Measurements from ENCODE around the gene PDSS2. TPM values are rescaled to one million over a fixed set of nuclear protein-coding genes. Genes with fewer than 3 reads are reported as not detected.

Gene PDSS2
- total and polyA plus RNA-seq, 2 of the 4 experiments (the other 2 are of a cell fraction): 8.6 to 9.2 TPM

- ChIA-PET CTCF (no interaction called here), POLR2A (ENCODE audit: unreplicated experiment) (no interaction called here)
- H3K9ac ChIP-seq (ENCODE audit: low read depth, low read length): no peak overlapping the region
- no peaks in the 10 kb centered on the region for H3K4me1 ChIP-seq (ENCODE audit: control insufficient read depth, insufficient read depth, low read length)
- H3K14ac ChIP-seq (replicated peaks; ENCODE audit: low read depth, low read length): no peak overlapping the region
- no peak overlapping the region for H3K56ac ChIP-seq (ENCODE audit: extremely low read depth, insufficient read depth, low read length)
- BruUV-seq (replicated peaks): no TSS peak
- no peaks in the 10 kb centered on the region for H3K36me3 ChIP-seq (ENCODE audit: control insufficient read depth, insufficient read depth, low read length)
- no peak overlapping the region for H3K4me2 ChIP-seq (ENCODE audit: low read depth, low read length)
- H3K27me3 ChIP-seq (ENCODE audit: control insufficient read depth, insufficient read depth, low read length): no peaks in the 10 kb centered on the region
- WGBS, 2 experiments (ENCODE audit: extremely low coverage in 2 of 2, insufficient read length in 1 of 2): no CpG with 5 or more reads among the region's 3 CpGs
- H3K4me3 ChIP-seq (ENCODE audit: insufficient read depth, low read depth, low read length): no peak overlapping the region
- no peak overlapping the region for H4K5ac ChIP-seq (ENCODE audit: low read depth, low read length)
- no peak for ATAC-seq (ENCODE audit: low read depth)
- peaks cover 3% of the 10 kb centered on the region for H3K9me1 ChIP-seq (ENCODE audit: insufficient read depth, low read length)
- H3K18ac ChIP-seq (ENCODE audit: low read depth, low read length): no peak overlapping the region
- H2BK15ac ChIP-seq (ENCODE audit: low read depth, low read length): no peak overlapping the region
- no peak overlapping the region for H4K8ac ChIP-seq (ENCODE audit: low read depth in 2 of 2, low read length in 2 of 2)
- no peak overlapping the region for H2BK5ac ChIP-seq (ENCODE audit: low read depth, low read length, poor library complexity, severe bottlenecking)
- H3K27ac ChIP-seq (ENCODE audit: insufficient read depth, low read length): no peak overlapping the region
- TF ChIP-seq, protein P1, sequence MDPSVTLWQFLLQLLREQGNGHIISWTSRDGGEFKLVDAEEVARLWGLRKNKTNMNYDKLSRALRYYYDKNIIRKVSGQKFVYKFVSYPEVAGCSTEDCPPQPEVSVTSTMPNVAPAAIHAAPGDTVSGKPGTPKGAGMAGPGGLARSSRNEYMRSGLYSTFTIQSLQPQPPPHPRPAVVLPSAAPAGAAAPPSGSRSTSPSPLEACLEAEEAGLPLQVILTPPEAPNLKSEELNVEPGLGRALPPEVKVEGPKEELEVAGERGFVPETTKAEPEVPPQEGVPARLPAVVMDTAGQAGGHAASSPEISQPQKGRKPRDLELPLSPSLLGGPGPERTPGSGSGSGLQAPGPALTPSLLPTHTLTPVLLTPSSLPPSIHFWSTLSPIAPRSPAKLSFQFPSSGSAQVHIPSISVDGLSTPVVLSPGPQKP (IDR thresholded peaks at IDR 0.05; ENCODE audit: borderline replicate concordance, low read depth, low read length): no peak
- TF ChIP-seq, protein P2, sequence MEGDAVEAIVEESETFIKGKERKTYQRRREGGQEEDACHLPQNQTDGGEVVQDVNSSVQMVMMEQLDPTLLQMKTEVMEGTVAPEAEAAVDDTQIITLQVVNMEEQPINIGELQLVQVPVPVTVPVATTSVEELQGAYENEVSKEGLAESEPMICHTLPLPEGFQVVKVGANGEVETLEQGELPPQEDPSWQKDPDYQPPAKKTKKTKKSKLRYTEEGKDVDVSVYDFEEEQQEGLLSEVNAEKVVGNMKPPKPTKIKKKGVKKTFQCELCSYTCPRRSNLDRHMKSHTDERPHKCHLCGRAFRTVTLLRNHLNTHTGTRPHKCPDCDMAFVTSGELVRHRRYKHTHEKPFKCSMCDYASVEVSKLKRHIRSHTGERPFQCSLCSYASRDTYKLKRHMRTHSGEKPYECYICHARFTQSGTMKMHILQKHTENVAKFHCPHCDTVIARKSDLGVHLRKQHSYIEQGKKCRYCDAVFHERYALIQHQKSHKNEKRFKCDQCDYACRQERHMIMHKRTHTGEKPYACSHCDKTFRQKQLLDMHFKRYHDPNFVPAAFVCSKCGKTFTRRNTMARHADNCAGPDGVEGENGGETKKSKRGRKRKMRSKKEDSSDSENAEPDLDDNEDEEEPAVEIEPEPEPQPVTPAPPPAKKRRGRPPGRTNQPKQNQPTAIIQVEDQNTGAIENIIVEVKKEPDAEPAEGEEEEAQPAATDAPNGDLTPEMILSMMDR (conservative IDR thresholded peaks at IDR 0.05; ENCODE audit: low read depth, low read length): no peak
- TF ChIP-seq RCOR1 (IDR thresholded peaks at IDR 0.05; ENCODE audit: insufficient replicate concordance, low read length) (no peak), MXI1 (IDR thresholded peaks at IDR 0.05; ENCODE audit: borderline replicate concordance, low read depth, low read length) (no peak), MAFK (IDR thresholded peaks at IDR 0.05; ENCODE audit: low read depth, low read length) (no peak), POLR2A (IDR thresholded peaks at IDR 0.05; ENCODE audit: low read depth, low read length) (no peak)
- DNase-seq: no peak
- no peak overlapping the region for H4K91ac ChIP-seq (ENCODE audit: insufficient read depth, low read depth, low read length)
- dilution Hi-C loops (cut with HindIII; ENCODE audit: low sequenced_read_pairs, unreplicated experiment): no loop called here
- in situ Hi-C loops (cut with MboI; ENCODE audit: low sequenced_read_pairs): no loop called here
- H2AK5ac ChIP-seq (ENCODE audit: low read depth, low read length): no peak overlapping the region
- H3K79me1 ChIP-seq (ENCODE audit: low read depth in 1 of 2, low read length in 2 of 2): peaks cover 0 to 7% of the 10 kb centered on the region in 2 experiments; a peak in 1 of 4 replicates
- H2AK9ac ChIP-seq (replicated peaks; ENCODE audit: low read depth, low read length, poor library complexity): no peak overlapping the region
- no peak overlapping the region for H3K23ac ChIP-seq (ENCODE audit: low read depth, low read length)
- no peak overlapping the region for H2AFZ ChIP-seq (replicated peaks; ENCODE audit: low read length, poor library complexity)
- H3K9me3 ChIP-seq (ENCODE audit: control insufficient read depth, insufficient read depth, low read length): no peaks in the 10 kb centered on the region
- H2BK120ac ChIP-seq (ENCODE audit: low read depth, low read length): no peak overlapping the region
- no peak overlapping the region for H3K4ac ChIP-seq (ENCODE audit: low read depth, low read length)
- no peak overlapping the region for H2BK20ac ChIP-seq (ENCODE audit: low read depth, low read length)
- H4K20me1 ChIP-seq (ENCODE audit: insufficient read depth, low read length): no peaks in the 10 kb centered on the region
- intact Hi-C loops (cut with micrococcal nuclease): no loop called here
Measured at GRCh38 chr6:107334026-107334425, 125.3 kb downstream of the PDSS2 start.

Data from IMR-90 (cell line).